ENCODE results near the gene EPB41L3.

The EPB41L3 gene

GRCh38 chr18:5414546-5414945, 129.3 kb downstream of the EPB41L3 start:
- no peak for DNase-seq (ENCODE audit: low read depth in 2 of 2)

- no peak for DNase-seq (ENCODE audit: low read depth in 2 of 2)
Observed at GRCh38 chr18:5413447-5413846, 130.3 kb downstream of the EPB41L3 start.

GRCh38 chr18:5410582-5410981, 133.2 kb downstream of the EPB41L3 start:
- DNase-seq (ENCODE audit: low read depth in 2 of 2): no peak

GRCh38 chr18:5398269-5398668, 145.5 kb downstream of the EPB41L3 start:
- DNase-seq (ENCODE audit: low read depth in 2 of 2): no peak

GRCh38 chr18:5397102-5397501, 146.7 kb downstream of the EPB41L3 start:
- no peak for DNase-seq (ENCODE audit: low read depth in 2 of 2)

- no peak for DNase-seq (ENCODE audit: low read depth in 2 of 2)
Observed at GRCh38 chr18:5395860-5396448, 147.8 kb downstream of the EPB41L3 start.

GRCh38 chr18:5393779-5394178, 150.0 kb downstream of the EPB41L3 start:
- no peak for DNase-seq (ENCODE audit: low read depth in 2 of 2)

GRCh38 chr18:5391409-5391808, 152.4 kb downstream of the EPB41L3 start:
- DNase-seq (ENCODE audit: low read depth in 2 of 2): no peak

GRCh38 chr18:5389356-5389755, 154.4 kb downstream of the EPB41L3 start:
- DNase-seq (ENCODE audit: low read depth in 2 of 2): no peak

- no peak for DNase-seq (ENCODE audit: low read depth in 2 of 2)
Observed at GRCh38 chr18:5388896-5389295, 154.9 kb downstream of the EPB41L3 start.

- no peak for DNase-seq (ENCODE audit: low read depth in 2 of 2)
Observed at GRCh38 chr18:5380586-5380985, 163.2 kb downstream of the EPB41L3 start.

- no peak for DNase-seq (ENCODE audit: low read depth in 2 of 2)
Observed at GRCh38 chr18:5376986-5377385, 166.8 kb downstream of the EPB41L3 start.

- no peak for DNase-seq (ENCODE audit: low read depth in 2 of 2)
Observed at GRCh38 chr18:5370332-5370731, 173.5 kb downstream of the EPB41L3 start.

- no peak for DNase-seq (ENCODE audit: low read depth in 2 of 2)
Observed at GRCh38 chr18:5369513-5369912, 174.3 kb downstream of the EPB41L3 start.

GRCh38 chr18:5365443-5365842, 178.4 kb downstream of the EPB41L3 start:
- no peak for DNase-seq (ENCODE audit: low read depth in 2 of 2)

- DNase-seq (ENCODE audit: low read depth in 2 of 2): no peak
Observed at GRCh38 chr18:5350636-5351035, 193.2 kb downstream of the EPB41L3 start.
